ENCODE results near the gene NPW. TPM values are rescaled to one million over a fixed set of nuclear protein-coding genes. Genes with fewer than 3 reads are reported as not detected.

The NPW gene
- total and polyA plus RNA-seq, 9 of the 15 experiments (the other 6 are each of a cell fraction or from before 2014, with no cell fraction given): 0.14 to 4.0 (median 2.6) TPM; not detected in 4

- TF ChIP-seq IRF9 (tag; IDR thresholded peaks at IDR 0.05) (no peak), TRIM24 (IDR thresholded peaks at IDR 0.05) (no peak), TEAD1 (CRISPR knock-in tag; IDR thresholded peaks at IDR 0.05) (no peak), PHB2 (IDR thresholded peaks at IDR 0.05; ENCODE audit: low read depth) (no peak), ZNF764 (CRISPR knock-in tag; IDR thresholded peaks at IDR 0.05; ENCODE audit: low read depth) (no peak), DPF2 (IDR thresholded peaks at IDR 0.05) (0 out of 2 replicates have a peak, but pooled peaks have one; percentile 24), U2AF1 (optimal IDR thresholded peaks at IDR 0.05; ENCODE audit: low read depth, low read length) (no peak), ZNF740 (CRISPR knock-in tag; IDR thresholded peaks at IDR 0.05) (peak; percentile 95), ZNF740 (tag; IDR thresholded peaks at IDR 0.05) (peak in 1 of 2 experiments; percentile 90; a peak in 2 of 4 replicates), ZNF41 (CRISPR knock-in tag; conservative IDR thresholded peaks at IDR 0.05) (no peak), RAD51 (IDR thresholded peaks at IDR 0.05; ENCODE audit: borderline replicate concordance, low read depth) (no peak), RBFOX2 (IDR thresholded peaks at IDR 0.05; ENCODE audit: low read depth, low read length) (no peak), TFE3 (CRISPR knock-in tag; IDR thresholded peaks at IDR 0.05) (no peak), GMEB1 (CRISPR knock-in tag; IDR thresholded peaks at IDR 0.05) (no peak), TGIF2 (CRISPR knock-in tag; IDR thresholded peaks at IDR 0.05) (no peak), TFAP4 (CRISPR knock-in tag; IDR thresholded peaks at IDR 0.05; ENCODE audit: borderline replicate concordance) (peak; percentile 60; the same call in 1 of the 2 replicates), KDM5B (IDR thresholded peaks at IDR 0.05; ENCODE audit: insufficient replicate concordance, low read depth, low read length) (peak; percentile 14), NR2C2 (CRISPR knock-in tag; IDR thresholded peaks at IDR 0.05) (no peak), NR2C2 (tag; IDR thresholded peaks at IDR 0.05) (peak; percentile 51; the same call in 1 of the 2 replicates), PML (IDR thresholded peaks at IDR 0.05; ENCODE audit: low read length) (no peak), ZNF79 (CRISPR knock-in tag; IDR thresholded peaks at IDR 0.05; ENCODE audit: low read depth) (no peak)
Measured at GRCh38 chr16:2027024-2028010, 7.7 kb downstream of the NPW start (continued).

All from K562 (cell line).